Psoas muscle (tissue), 8 donors: ENCODE data around the gene PTPRK. TPM values are rescaled to one million over a fixed set of nuclear protein-coding genes. Genes with fewer than 3 reads are reported as not detected.

Source experiments
- ATAC-seq, 4 donors: fragments of 200-7000 bp; cut with Tn5 transposase; one replicate each; pipeline ENCODE4 v1.9.1; 2020; ENCODE audit warnings: moderate library complexity in 3 of 4, mild to moderate bottlenecking in 2 of 4
- DNase-seq, 2 donors: peaks; one replicate each; pipeline ENCODE4 v3.0.0-alpha.2; 2020
- H3K27ac ChIP-seq: fragments of 200-600 bp; one replicate; pipeline ENCODE4 v1.8.0; 2022
- H3K27me3 ChIP-seq, 3 donors: fragments of 200-600 bp in 1 of 3; one replicate each; pipeline versions ENCODE4 v1.6.1 to v1.8.0; 2013 to 2022; ENCODE audit warnings: low read length in 2 of 3, mild to moderate bottlenecking in 2 of 3, moderate library complexity in 1 of 3; ENCODE audit not compliant: insufficient read depth in 3 of 3
- H3K36me3 ChIP-seq, 2 donors: fragments of 200-600 bp in 1 of 2; one replicate each; pipeline versions ENCODE4 v1.6.1 to v1.8.0; 2013 to 2022; ENCODE audit warnings: low read depth in 1 of 2, mild to moderate bottlenecking in 1 of 2, moderate library complexity in 1 of 2; ENCODE audit not compliant: insufficient read depth in 1 of 2
- H3K4me1 ChIP-seq: fragments of 200-600 bp; one replicate; pipeline ENCODE4 v1.8.0; 2022
- H3K4me3 ChIP-seq: fragments of 200-600 bp; one replicate; pipeline ENCODE4 v1.8.0; 2022; ENCODE audit warnings: mild to moderate bottlenecking
- H3K9me3 ChIP-seq: fragments of 200-600 bp; one replicate; pipeline ENCODE4 v1.8.0; 2022
- CTCF ChIP-seq: fragments of 200-600 bp; IDR thresholded peaks from one replicate; pipeline ENCODE4 v1.8.0; 2022; ENCODE audit warnings: antibody characterized with exemption
- WGBS, 3 donors: extraction: QIAGEN DNeasy Blood & Tissue Kit; methylation state at CpG; one replicate each; pipeline versions ENCODE4 v1.1.6 to v1.1.7; 2013; 5-methylcytosine and 5-hydroxymethylcytosine counted together
- intact Hi-C, 2 donors: fragments of 100-400 bp; cut with DNase I; formaldehyde crosslinking; loops; one replicate each; pipeline versions ENCODE4 v1.11.0 to v1.14.2; 2022
- polyA plus RNA-seq, 3 donors: library from polyadenylated mRNA; stranded (reverse); fragments of 200-250 nt; gene quantifications; one replicate each; pipeline ENCODE4 v1.2.3, GENCODE V29; 2013
- total RNA-seq, 4 donors: library from RNA; stranded (reverse); fragmentation: NEBNext Ultra II Directional in 2 of 4; extraction: Animal tissue kit (Norgen Biotek cat#: 25700) in 2 of 4; gene quantifications; one replicate each; pipeline versions ENCODE4 v1.2.1 to v1.2.4, GENCODE V29; 2021 to 2023
- donor health status: healthy with polysubstance abuse.
- donor health status: DM: no; HTN: no; CAD: no; lungs with moderate emphysema.
- donor health status: Bipolar disorder and iron deficiency.
- donor health status: healthy.
- donor health status: DM: yes; HTN: yes; CAD: no.
- donor health status: DM: no; HTN: no; CAD: no.
- donor health status: DM: no; HTN: no; CAD: no.
- donor health status: DM: yes; HTN: yes; CAD: no.

Gene PTPRK
- total and polyA plus RNA-seq, 7 donors, result 3.2 to 10.6 (median 9.1) TPM

- Histone ChIP-seq H3K27ac (no peak overlapping the region), H3K9me3 (no peaks in the 10 kb centered on the region), H3K36me3 (no peaks in the 10 kb centered on the region), H3K4me1 (no peaks in the 10 kb centered on the region), H3K27me3 (no peaks in the 10 kb centered on the region), H3K4me3 (no peak overlapping the region)
- WGBS, 3 donors, result 81 to 85% (median 84%) methylated on average over 4 of the region's 4 CpGs
- DNase-seq, result no peak
- intact Hi-C loops, result no loop called here
- no peak for ATAC-seq
- no peak for TF ChIP-seq CTCF
Measured at GRCh38 chr6:128158496-128158895, 361.9 kb downstream of the PTPRK start.

- intact Hi-C loops, result no loop called here
- 97 to 98% (median 98%) methylated on average over 4 of the region's 4 CpGs for WGBS, 3 donors
- Histone ChIP-seq H3K36me3 (no peaks in the 10 kb centered on the region), H3K4me1 (no peaks in the 10 kb centered on the region), H3K9me3 (no peaks in the 10 kb centered on the region), H3K27ac (no peak overlapping the region), H3K4me3 (no peak overlapping the region), H3K27me3 (no peaks in the 10 kb centered on the region)
- TF ChIP-seq CTCF, result no peak
- no peak for ATAC-seq
- DNase-seq, result no peak
Measured at GRCh38 chr6:128156321-128157111, 363.9 kb downstream of the PTPRK start.

- intact Hi-C loops, result no loop called here
- ATAC-seq (no peak), DNase-seq (no peak)
- no peaks in the 10 kb centered on the region for H3K9me3 ChIP-seq
- 95 to 98% (median 96%) methylated on average over 1 of the region's 1 CpG for WGBS, 3 donors
- H3K4me3 ChIP-seq, result no peak overlapping the region
- H3K27ac ChIP-seq, result no peak overlapping the region
- no peak for TF ChIP-seq CTCF
- H3K27me3 ChIP-seq, result no peaks in the 10 kb centered on the region
- no peaks in the 10 kb centered on the region for H3K36me3 ChIP-seq
- no peaks in the 10 kb centered on the region for H3K4me1 ChIP-seq
Measured at GRCh38 chr6:128155826-128156225, 364.6 kb downstream of the PTPRK start.

GRCh38 chr6:128152551-128152950, 367.8 kb downstream of the PTPRK start:
- ATAC-seq (no peak), DNase-seq (no peak)
- intact Hi-C loops, result no loop called here
- Histone ChIP-seq H3K4me1 (no peaks in the 10 kb centered on the region), H3K27ac (no peak overlapping the region), H3K36me3 (no peaks in the 10 kb centered on the region), H3K4me3 (no peak overlapping the region), H3K27me3 (no peaks in the 10 kb centered on the region), H3K9me3 (no peaks in the 10 kb centered on the region)
- TF ChIP-seq CTCF, result no peak
- WGBS, 3 donors, result 76 to 90% (median 88%) methylated on average over 4 of the region's 4 CpGs

- no peaks in the 10 kb centered on the region for H3K36me3 ChIP-seq
- no peak overlapping the region for H3K27ac ChIP-seq
- ATAC-seq (no peak), DNase-seq (no peak)
- intact Hi-C loops, result no loop called here
- no peak for TF ChIP-seq CTCF
- no peaks in the 10 kb centered on the region for H3K4me1 ChIP-seq
- H3K9me3 ChIP-seq, result no peaks in the 10 kb centered on the region
- 43 to 60% (median 50%) methylated on average over 5 of the region's 5 CpGs for WGBS, 3 donors
- no peaks in the 10 kb centered on the region for H3K27me3 ChIP-seq
- H3K4me3 ChIP-seq, result no peak overlapping the region
Measured at GRCh38 chr6:128150376-128150775, 370.0 kb downstream of the PTPRK start.
